GM19468 (cell line): ENCODE measurements around the gene GPR84.
A peak's percentile ranks its signal among the peaks of the same experiment; 100 is the strongest.
"Not testable (repeated sequence)": the region's sequence is repeated elsewhere in the genome, so short reads cannot be mapped to it uniquely, and the experiment has no call there.

ENCODE experiments used
- ATAC-seq: cut with Tn5 transposase; IDR thresholded peaks from one replicate; pipeline ENCODE4 v1.9.1; 2021; ENCODE audit warnings: mild to moderate bottlenecking, moderate library complexity, moderate number of reproducible peaks; ENCODE audit not compliant: unreplicated experiment; ENCODE audit errors: extremely low read depth

GPR84 gene

GRCh38 chr12:54330442-54330841 is 33.8 kb downstream of the GPR84 start:
- no peak for ATAC-seq

DNA sequence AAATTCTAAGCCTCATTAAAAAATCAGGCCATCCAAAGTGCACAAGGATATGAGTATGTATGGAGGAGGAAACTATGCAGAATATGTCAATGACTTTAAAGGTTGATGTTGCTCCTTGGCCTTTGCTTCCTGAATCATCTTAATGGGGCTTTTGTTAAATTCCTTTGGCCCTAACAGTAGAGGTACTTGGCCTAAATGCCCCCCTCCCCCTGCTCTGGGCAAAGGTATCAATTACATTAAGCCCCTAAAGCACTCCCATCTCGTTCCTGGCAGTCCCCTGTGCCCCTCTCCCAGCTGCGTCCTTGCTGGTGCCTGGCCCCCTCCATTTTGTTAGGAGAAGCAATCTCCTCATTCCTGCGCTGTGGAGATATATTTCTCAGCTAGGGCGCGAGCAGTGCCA is 34.5 kb downstream of the GPR84 start:
- ATAC-seq: no peak

GRCh38 chr12:54328595-54329337 is 35.5 kb downstream of the GPR84 start:
- no peak for ATAC-seq

DNA sequence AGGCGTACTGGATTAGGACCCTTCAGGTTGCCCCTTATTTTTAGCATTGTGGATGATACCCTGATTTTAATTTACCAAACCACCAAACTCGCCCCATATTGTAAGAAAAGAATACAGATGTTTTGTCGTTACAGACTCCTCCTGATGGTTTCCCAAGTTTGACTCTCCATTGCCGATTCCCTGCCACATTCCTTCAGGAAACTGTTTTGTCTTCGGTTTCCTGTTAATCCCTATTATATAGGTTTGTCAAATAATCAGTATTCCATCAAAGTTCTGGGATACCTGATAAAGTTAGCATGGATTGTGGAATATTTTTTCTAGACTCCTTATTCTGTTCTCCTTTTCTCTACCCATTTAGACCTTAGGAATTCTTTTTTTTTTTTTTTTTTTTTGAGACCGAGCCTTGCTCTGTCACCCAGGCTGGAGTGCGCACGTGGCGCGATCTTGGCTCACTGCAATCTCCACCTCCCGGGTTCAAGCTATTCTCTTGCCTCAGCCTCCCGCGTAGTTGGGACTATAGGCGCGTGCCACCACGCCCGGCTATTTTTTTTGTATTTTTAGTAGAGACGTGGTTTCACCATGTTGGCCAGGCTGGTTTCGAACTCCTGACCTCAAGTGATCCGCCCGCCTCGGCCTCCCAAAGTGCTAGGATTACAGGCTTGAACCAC is 38.7 kb downstream of the GPR84 start:
- not testable (repeated sequence) for ATAC-seq

GRCh38 chr12:54324617-54325441 is 39.5 kb downstream of the GPR84 start, which contains the start of gene COPZ1:
TSS of gene COPZ1 (plus strand) at chr12:54325131. CDS start at chr12:54325164, 33 bp downstream.
- peak; percentile 95 for ATAC-seq

DNA sequence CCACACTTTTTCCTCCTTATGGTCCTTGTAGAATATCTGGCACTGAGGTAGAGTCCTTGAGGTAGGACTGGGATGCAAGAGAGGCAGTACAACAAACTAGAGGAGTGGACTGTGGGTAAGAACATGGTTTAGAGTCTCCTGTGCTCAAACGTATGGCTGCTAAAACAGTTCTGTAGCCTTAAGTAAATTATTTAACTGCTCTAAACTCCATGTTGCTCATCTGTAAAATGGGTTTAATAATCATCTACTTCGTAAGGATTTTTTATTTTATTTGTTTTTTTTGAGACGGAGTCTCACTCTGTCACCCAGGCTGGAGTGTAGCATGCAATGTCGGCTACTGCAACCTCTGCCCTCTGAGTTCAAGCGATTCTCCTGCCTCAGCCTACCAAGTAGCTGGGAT is 42.9 kb downstream of the GPR84 start:
- ATAC-seq: no peak
